Activated CD8-positive, alpha-beta T cell treated with anti-CD3 and anti-CD28 coated beads for 36 hours (primary cell): ENCODE data around the gene TFF3. TPM values are rescaled to one million over a fixed set of nuclear protein-coding genes. Genes with fewer than 3 reads are reported as not detected.

Experiments
- ATAC-seq: fragments of 200-7000 bp; cut with Tn5 transposase; one replicate; pipeline ENCODE4 v1.10.0; 2021; ENCODE audit warnings: mild to moderate bottlenecking, moderate library complexity
- CTCF ChIA-PET: fragments of 350-600 bp; sonication (Branson Sonifier 250); formaldehyde crosslinking; loops from one replicate; lab custom pipeline; 2021; ENCODE audit warnings: antibody characterized with exemption; lab: Charles Lee
- POLR2A ChIA-PET: fragments of 350-600 bp; sonication (Branson Sonifier 250); formaldehyde crosslinking; loops from one replicate; lab custom pipeline; 2021; ENCODE audit warnings: antibody characterized with exemption; lab: Charles Lee
- DNase-seq: peaks from one replicate; pipeline ENCODE4 v3.0.0-alpha.2; 2020
- H3K27ac Mint-ChIP-seq: one replicate; pipeline ENCODE4 v1.8.0; 2021; ENCODE audit warnings: mild to moderate bottlenecking, mixed read lengths
- H3K27me3 Mint-ChIP-seq: one replicate; pipeline ENCODE4 v1.8.0; 2021; ENCODE audit warnings: mixed read lengths
- H3K36me3 Mint-ChIP-seq: one replicate; pipeline ENCODE4 v1.8.0; 2021; ENCODE audit warnings: low read depth, mixed read lengths
- H3K4me1 Mint-ChIP-seq: one replicate; pipeline ENCODE4 v1.8.0; 2021; ENCODE audit warnings: low read depth, mixed read lengths
- H3K4me3 Mint-ChIP-seq: one replicate; pipeline ENCODE4 v1.8.0; 2021; ENCODE audit warnings: mild to moderate bottlenecking, moderate library complexity, mixed read lengths
- H3K9me3 Mint-ChIP-seq: one replicate; pipeline ENCODE4 v1.8.0; 2021; ENCODE audit warnings: mixed read lengths
- CTCF ChIP-seq: fragments of 200-600 bp; IDR thresholded peaks from one replicate; pipeline ENCODE4 v1.8.0; 2022; ENCODE audit warnings: antibody characterized with exemption, mild to moderate bottlenecking
- intact Hi-C: fragments of 100-400 bp; cut with micrococcal nuclease; formaldehyde crosslinking; loops from one replicate; pipeline ENCODE4 v1.10.0; 2022
- total RNA-seq, 2 experiments: library from RNA; stranded (reverse); gene quantifications; one replicate each; pipeline ENCODE4 v1.2.3, GENCODE V29; 2021

TFF3 gene
- total RNA-seq, 2 experiments from 2014 or later = not detected

DNA sequence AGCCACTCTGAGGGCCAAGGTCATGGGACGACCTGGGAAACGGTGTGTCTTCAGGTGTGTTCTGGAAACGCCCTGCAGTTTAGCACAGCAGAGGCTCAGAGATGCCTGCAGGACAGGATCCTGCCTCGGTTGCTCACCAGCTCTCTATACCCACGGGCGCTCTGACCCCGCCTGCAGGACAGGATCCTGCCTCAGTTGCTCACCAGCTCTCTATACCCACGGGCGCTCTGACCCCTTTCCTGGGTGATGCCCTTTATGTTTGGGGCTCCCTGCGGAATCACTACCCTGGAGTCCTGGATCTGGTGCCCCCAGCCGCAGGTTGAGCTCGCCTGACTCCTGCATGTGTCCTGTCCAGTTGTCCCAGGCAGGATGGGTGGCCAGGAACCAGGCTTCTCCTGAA, 32.5 kb downstream of the TFF3 start:
- TF ChIP-seq CTCF = no peak
- no peaks in the 10 kb centered on the region for H3K9me3 Mint-ChIP-seq
- POLR2A ChIA-PET = no interaction called here
- H3K4me3 Mint-ChIP-seq = no peak overlapping the region
- intact Hi-C loops = no loop called here
- CTCF ChIA-PET = interaction anchor here (1.3 to 1.5 kb wide), 2 partner anchors 24 to 27 kb away, joined by 3 to 4 read pairs; no protein-coding TSS in a partner anchor
- H3K27me3 Mint-ChIP-seq = no peaks in the 10 kb centered on the region
- no peak overlapping the region for H3K27ac Mint-ChIP-seq
- no peak for ATAC-seq
- H3K4me1 Mint-ChIP-seq = peaks cover 8% of the 10 kb centered on the region
- H3K36me3 Mint-ChIP-seq = no peaks in the 10 kb centered on the region
- DNase-seq = no peak

- Mint-ChIP-seq H3K9me3 (no peaks in the 10 kb centered on the region), H3K36me3 (no peaks in the 10 kb centered on the region), H3K27ac (no peak overlapping the region), H3K4me1 (peaks cover 8% of the 10 kb centered on the region), H3K4me3 (no peak overlapping the region), H3K27me3 (no peaks in the 10 kb centered on the region)
- CTCF ChIA-PET = interaction anchor here (1.3 to 1.5 kb wide), 2 partner anchors 23 to 28 kb away, joined by 3 to 4 read pairs; no protein-coding TSS in a partner anchor
- intact Hi-C loops = no loop called here
- ATAC-seq = no peak
- no peak for TF ChIP-seq CTCF
- DNase-seq = no peak
- POLR2A ChIA-PET = no interaction called here
Observed at GRCh38 chr21:42282021-42282420, 33.2 kb downstream of the TFF3 start.

DNA sequence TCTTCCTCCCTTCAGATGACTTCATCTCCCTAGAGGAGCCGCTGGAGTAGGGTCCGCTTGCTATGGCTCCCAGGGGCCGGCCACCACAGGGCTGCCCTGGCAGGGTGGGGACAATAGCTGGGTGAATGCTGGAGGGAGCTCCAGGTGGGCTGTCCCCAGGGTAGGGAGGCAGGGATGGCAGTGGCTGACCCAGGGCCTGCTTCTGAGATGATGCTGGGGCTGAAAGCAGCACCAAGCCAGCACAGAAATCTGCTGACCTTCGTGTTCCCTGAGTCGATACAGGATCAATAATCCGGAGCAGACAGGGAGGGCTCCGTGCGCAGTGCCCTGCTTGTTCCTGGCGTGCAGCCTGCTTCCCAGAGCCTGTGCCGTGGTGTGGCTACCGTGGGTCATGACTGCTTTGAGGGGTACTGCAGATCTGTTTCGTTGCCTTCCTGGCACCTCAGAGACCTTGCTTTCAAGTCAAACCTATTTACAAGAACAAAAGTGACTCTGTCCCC, 34.0 kb downstream of the TFF3 start:
- Mint-ChIP-seq H3K9me3 (no peaks in the 10 kb centered on the region), H3K4me3 (no peak overlapping the region), H3K36me3 (no peaks in the 10 kb centered on the region), H3K27me3 (no peaks in the 10 kb centered on the region), H3K27ac (no peak overlapping the region), H3K4me1 (peaks cover 7% of the 10 kb centered on the region)
- DNase-seq = no peak
- intact Hi-C loops = no loop called here
- ATAC-seq = no peak
- TF ChIP-seq CTCF = no peak
- ChIA-PET CTCF (interaction anchor here (0.9 kb wide), 1 partner anchor 164 kb away, joined by 3 read pairs; no protein-coding TSS in a partner anchor), POLR2A (no interaction called here)

DNA sequence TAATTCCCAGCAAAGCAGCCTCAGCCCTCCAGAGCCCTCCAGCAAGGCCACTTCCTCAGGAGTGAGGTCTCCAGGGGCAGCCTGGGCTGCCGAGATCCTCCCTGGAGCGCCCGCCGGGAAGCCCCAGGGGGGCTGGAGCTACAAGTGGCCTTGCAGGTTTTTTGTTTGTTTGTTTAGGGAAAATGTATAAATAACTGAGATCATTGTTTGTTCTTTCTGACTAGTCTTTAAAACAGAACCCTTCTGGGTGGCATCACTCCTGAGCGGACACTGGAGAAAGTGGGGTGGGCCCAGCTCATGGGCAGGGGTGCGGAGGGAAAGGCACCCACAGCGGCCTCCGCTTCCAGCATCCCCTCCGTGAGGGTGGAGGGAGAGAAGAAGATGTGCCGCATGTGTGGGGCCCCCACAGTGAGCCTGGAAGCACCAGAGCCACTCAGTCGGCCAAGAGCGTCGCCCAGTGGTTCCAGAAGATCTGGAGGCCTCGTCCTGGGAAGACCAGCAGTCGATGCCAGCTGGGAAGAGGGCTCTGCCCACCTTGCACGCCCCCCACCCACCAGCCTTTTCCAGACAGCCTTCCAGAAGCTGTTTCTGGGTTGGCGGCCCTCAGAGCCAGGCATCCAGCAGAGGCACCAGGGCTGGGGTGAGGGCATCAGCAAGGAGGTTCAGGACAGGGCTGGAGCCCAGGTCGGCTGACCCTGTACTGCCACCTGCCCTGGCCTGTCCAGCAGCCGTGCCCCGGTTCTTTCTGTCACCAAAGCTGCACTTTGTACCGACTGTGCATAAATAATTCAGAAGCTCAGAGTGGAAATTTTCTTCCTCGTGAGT, 34.6 kb downstream of the TFF3 start:
- DNase-seq (no peak), ATAC-seq (no peak)
- intact Hi-C loops = no loop called here
- peaks cover under 1% of the 10 kb centered on the region for H3K4me1 Mint-ChIP-seq
- CTCF ChIA-PET = interaction anchor here (0.9 to 1.1 kb wide), 2 partner anchors 116 to 163 kb away, joined by 3 read pairs; no protein-coding TSS in a partner anchor
- no peak overlapping the region for H3K27ac Mint-ChIP-seq
- no peaks in the 10 kb centered on the region for H3K36me3 Mint-ChIP-seq
- POLR2A ChIA-PET = no interaction called here
- H3K4me3 Mint-ChIP-seq = no peak overlapping the region
- no peak for TF ChIP-seq CTCF
- no peaks in the 10 kb centered on the region for H3K27me3 Mint-ChIP-seq
- no peaks in the 10 kb centered on the region for H3K9me3 Mint-ChIP-seq

DNA sequence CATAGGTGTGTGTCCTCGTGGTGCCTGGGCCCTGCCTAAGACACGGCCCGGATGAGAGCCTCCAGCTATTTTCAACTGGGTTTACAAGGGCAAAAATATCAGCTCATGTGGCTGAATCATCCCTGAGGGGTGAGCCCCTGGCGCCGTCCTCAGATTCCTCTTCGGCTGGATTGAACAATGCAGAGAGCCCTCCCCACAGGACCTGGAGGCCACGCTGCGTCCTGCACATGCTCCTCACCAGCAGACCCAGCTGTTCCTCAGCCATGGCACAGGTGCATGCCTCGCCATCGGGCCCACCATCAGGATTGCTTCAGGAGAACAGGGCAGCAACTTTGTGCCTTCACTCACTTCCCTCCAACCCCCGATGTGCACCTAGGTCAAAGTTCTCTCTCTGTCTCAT, 35.3 kb downstream of the TFF3 start:
- ChIA-PET POLR2A (interaction anchor here (1.1 kb wide), 1 partner anchor 18 kb away, joined by 3 read pairs; no protein-coding TSS in a partner anchor), CTCF (interaction anchor here (0.8 to 1.1 kb wide), 4 partner anchors 19 to 134 kb away, joined by 3 to 4 read pairs (median 4); no protein-coding TSS in a partner anchor)
- no peak for DNase-seq
- H3K4me1 Mint-ChIP-seq = no peaks in the 10 kb centered on the region
- intact Hi-C loops = no loop called here
- no peak overlapping the region for H3K27ac Mint-ChIP-seq
- H3K4me3 Mint-ChIP-seq = no peak overlapping the region
- no peak for TF ChIP-seq CTCF
- H3K9me3 Mint-ChIP-seq = no peaks in the 10 kb centered on the region
- no peak for ATAC-seq
- H3K36me3 Mint-ChIP-seq = no peaks in the 10 kb centered on the region
- no peaks in the 10 kb centered on the region for H3K27me3 Mint-ChIP-seq
